Keratinocyte (primary cell): ENCODE data around the gene CCDC149.

Experiments used
- CTCF ChIP-seq, 3 experiments: IDR thresholded peaks in 1 of 3; conservative IDR thresholded peaks in 1 of 3; optimal IDR thresholded peaks in 1 of 3; 2 replicates in 2 of 3; 3 replicates in 1 of 3; pipeline versions ENCODE3 to v1.5.1; 2011; ENCODE audit warnings: low read length in 3 of 3, mild to moderate bottlenecking in 3 of 3, moderate library complexity in 2 of 3, control low read depth in 1 of 3, inconsistent platforms in 1 of 3; ENCODE audit not compliant: insufficient read depth in 2 of 3; ENCODE audit errors: extremely low read depth in 1 of 3
- EZH2 ChIP-seq: IDR thresholded peaks from one replicate; pipeline ENCODE4 v1.6.1; 2012; ENCODE audit warnings: inconsistent platforms, mild to moderate bottlenecking, low read length, moderate library complexity

- no peak for TF ChIP-seq CTCF (optimal IDR thresholded peaks at IDR 0.05 in 1 of 3, IDR thresholded peaks at IDR 0.05 in 1 of 3, conservative IDR thresholded peaks at IDR 0.05 in 1 of 3; ENCODE audit: extremely low read depth in 1 of 3, insufficient read depth in 2 of 3, low read length in 3 of 3)
- TF ChIP-seq EZH2, result no peak
Measured at GRCh38 chr4:24956763-24957162, 43.9 kb upstream of the CCDC149 start.
